Muscle layer of colon (tissue), 2 donors: ENCODE results near the gene METTL25B.
A peak's percentile ranks its signal among the peaks of the same experiment; 100 is the strongest.
"Not testable (repeated sequence)": the region's sequence is repeated elsewhere in the genome, so short reads cannot be mapped to it uniquely, and the experiment has no call there.

ENCODE experiments used
- H3K27ac ChIP-seq: one replicate; pipeline ENCODE4 v1.7.0; 2013; ENCODE audit warnings: low read depth, mild to moderate bottlenecking, low read length, moderate library complexity
- H3K27me3 ChIP-seq, 2 donors: one replicate each; pipeline ENCODE4 v1.7.0; 2013; ENCODE audit warnings: low read length in 2 of 2, mild to moderate bottlenecking in 2 of 2; ENCODE audit not compliant: insufficient read depth in 2 of 2, control insufficient read depth in 1 of 2
- H3K36me3 ChIP-seq: one replicate; pipeline ENCODE4 v1.7.0; 2013; ENCODE audit warnings: mild to moderate bottlenecking, low read length; ENCODE audit not compliant: insufficient read depth
- H3K4me1 ChIP-seq: one replicate; pipeline ENCODE4 v1.7.0; 2013; ENCODE audit warnings: mild to moderate bottlenecking, low read length; ENCODE audit not compliant: insufficient read depth
- H3K4me3 ChIP-seq, 2 donors: one replicate each; pipeline ENCODE4 v1.7.0; 2013; ENCODE audit warnings: low read length in 2 of 2, low read depth in 1 of 2, mild to moderate bottlenecking in 1 of 2, moderate library complexity in 1 of 2
- H3K9ac ChIP-seq: one replicate; pipeline ENCODE4 v1.7.0; 2013; ENCODE audit warnings: low read length
- H3K9me3 ChIP-seq: one replicate; pipeline ENCODE4 v1.7.0; 2013; ENCODE audit warnings: mild to moderate bottlenecking, low read length
- donor health status: abdominal sarcoma.
- donor health status: Adenocarcinoma of cecum.

METTL25B gene

GRCh38 chr1:156751757-156752481 is 23.6 kb downstream of the METTL25B start:
- no peaks in the 10 kb centered on the region for H3K27me3 ChIP-seq
- H3K9ac ChIP-seq, result peak overlapping the region; percentile 52
- peaks cover 37% of the 10 kb centered on the region for H3K4me1 ChIP-seq
- H3K4me3 ChIP-seq, result peak overlapping the region; percentile 90 to 96
- peak overlapping the region; percentile 99 for H3K27ac ChIP-seq
- no peaks in the 10 kb centered on the region for H3K9me3 ChIP-seq
- H3K36me3 ChIP-seq, result no peaks in the 10 kb centered on the region

DNA sequence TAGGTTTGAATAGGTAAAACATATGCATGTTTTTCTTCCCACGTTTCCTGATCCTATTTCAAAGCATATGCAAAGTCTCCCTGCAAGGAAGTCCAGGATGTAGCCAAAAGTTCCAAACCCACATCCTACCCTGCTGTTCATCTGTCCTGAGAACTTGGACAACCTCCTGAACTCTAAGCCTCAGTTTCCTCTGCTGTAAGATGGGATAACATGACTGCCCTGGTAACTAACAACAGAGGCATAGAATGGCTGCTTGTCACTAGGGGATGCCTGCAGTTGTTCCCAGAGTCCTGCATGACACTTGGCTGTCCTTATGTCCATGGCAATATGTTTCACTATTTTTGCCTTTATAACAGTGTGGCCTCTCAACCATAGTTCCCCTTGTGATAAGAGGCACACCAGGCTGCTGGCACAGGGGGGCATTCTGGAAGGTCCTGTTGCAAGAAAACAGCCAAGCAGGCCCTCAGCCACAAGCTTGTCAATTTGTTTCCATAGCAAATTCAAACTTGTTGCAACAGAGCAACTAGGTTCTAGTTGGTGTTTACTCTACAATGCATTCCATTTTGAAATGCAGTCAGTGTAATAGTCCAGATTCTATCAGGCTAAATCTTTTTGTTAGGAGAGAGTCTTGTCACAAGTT is 24.7 kb downstream of the METTL25B start:
- H3K4me1 ChIP-seq, result peaks cover 32% of the 10 kb centered on the region
- H3K27me3 ChIP-seq, result no peaks in the 10 kb centered on the region
- H3K4me3 ChIP-seq, result peak overlapping the region in 1 of 2 donors; percentile 78
- no peaks in the 10 kb centered on the region for H3K9me3 ChIP-seq
- peak overlapping the region; percentile 6 for H3K27ac ChIP-seq
- H3K36me3 ChIP-seq, result no peaks in the 10 kb centered on the region
- peak overlapping the region; percentile 52 for H3K9ac ChIP-seq

- Histone ChIP-seq H3K4me3 (no peak overlapping the region), H3K27me3 (no peaks in the 10 kb centered on the region), H3K4me1 (peaks cover 19% of the 10 kb centered on the region), H3K36me3 (no peaks in the 10 kb centered on the region), H3K9me3 (no peaks in the 10 kb centered on the region), H3K9ac (no peak overlapping the region), H3K27ac (no peak overlapping the region)
These were observed 25.9 kb downstream of the METTL25B start for GRCh38 chr1:156754219-156754618.

- Histone ChIP-seq H3K36me3 (no peaks in the 10 kb centered on the region), H3K9ac (no peak overlapping the region), H3K27me3 (no peaks in the 10 kb centered on the region), H3K9me3 (no peaks in the 10 kb centered on the region), H3K4me1 (peaks cover 11% of the 10 kb centered on the region), H3K4me3 (no peak overlapping the region), H3K27ac (no peak overlapping the region)
These were observed 27.3 kb downstream of the METTL25B start for GRCh38 chr1:156755527-156755950.

DNA sequence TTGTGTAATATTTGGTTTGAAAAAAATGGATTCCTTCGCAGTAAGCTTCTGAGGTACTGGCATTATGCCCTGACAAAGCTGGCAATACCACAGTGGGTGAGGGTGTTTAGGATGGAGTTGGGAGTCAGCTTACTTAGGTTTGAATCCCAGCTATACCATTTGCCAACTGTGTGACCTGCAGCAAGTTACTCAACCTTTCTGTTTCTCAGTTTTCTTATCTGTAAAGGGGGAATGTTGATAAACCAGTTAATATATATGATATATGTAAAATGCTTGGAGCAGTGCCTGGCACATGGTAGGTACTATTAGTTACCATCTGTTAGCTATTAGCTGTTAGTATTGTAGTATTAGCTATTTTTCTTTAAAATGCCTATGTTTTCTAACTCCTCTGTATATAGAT is 28.1 kb downstream of the METTL25B start:
- H3K27me3 ChIP-seq, result no peaks in the 10 kb centered on the region
- H3K9me3 ChIP-seq, result no peaks in the 10 kb centered on the region
- no peak overlapping the region for H3K27ac ChIP-seq
- H3K4me3 ChIP-seq, result no peak overlapping the region
- no peaks in the 10 kb centered on the region for H3K36me3 ChIP-seq
- no peak overlapping the region for H3K9ac ChIP-seq
- H3K4me1 ChIP-seq, result peaks cover 11% of the 10 kb centered on the region

DNA sequence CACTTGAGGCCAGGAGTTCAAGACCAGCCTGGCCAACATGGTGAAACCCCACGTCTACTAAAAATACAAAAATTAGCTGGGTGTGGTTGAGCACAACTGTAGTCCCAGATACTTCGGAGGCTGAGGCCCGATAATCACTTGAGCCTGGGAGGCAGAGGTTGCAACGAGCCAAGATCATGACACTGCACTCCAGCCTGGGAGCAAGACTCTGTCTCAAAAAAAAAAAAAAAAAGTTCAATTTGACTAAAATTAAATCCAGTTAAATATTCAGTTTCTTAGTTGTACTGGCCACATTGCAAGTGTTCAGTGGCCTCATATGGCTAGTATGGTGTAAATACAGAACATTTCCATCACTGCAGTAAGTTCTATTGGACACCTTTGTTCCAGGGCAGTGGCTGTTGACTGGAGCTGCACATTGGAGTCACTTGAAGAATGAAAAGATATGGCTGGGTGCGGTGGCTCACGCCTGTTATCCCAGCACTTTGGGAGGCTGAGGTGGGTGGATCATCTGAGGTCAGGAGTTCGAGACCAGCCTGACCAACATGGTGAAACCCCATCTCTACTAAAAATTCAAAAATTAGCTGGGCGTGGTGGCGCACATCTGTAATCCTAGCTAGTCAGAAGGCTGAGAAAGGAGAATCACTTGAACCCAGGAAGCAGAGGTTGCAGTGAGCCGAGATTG is 29.4 kb downstream of the METTL25B start:
- not testable (repeated sequence) for H3K27ac ChIP-seq, H3K4me1 ChIP-seq, H3K36me3 ChIP-seq, H3K9ac ChIP-seq, H3K4me3 ChIP-seq, H3K27me3 ChIP-seq, H3K9me3 ChIP-seq

DNA sequence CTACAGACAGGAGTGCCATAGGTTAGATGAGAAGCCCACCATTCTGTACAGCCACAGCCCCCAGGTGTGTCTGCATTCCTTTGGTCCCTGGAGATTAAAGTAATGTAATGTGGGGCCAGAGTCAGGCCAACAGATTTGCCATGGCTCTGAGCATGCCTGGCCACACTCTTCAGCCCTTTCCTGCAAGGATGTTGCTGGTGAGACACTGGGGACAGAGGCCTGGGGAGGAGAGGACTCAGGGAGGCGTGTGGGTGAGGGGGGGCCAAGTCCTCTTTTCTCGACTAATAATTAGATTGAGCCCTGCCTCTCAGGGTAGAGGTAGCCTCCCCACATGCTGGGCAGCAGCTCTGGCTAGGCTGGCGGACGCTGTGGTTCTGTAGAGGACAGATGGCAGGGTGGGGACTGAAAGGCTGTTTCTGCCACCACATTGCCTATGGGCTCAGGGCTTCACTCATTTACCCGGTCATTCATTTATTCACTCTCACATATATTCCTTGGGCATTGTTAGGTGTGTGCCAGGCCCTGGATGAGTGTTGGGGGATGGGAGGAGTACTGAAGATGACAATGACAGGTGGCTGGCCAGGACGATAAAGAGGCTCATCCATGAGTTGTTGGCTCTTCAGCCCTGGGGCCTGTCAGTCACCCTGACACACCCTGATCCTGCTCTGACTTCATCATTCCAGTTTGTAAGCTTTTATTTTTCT is 32.0 kb downstream of the METTL25B start:
- Histone ChIP-seq H3K4me3 (no peak overlapping the region), H3K4me1 (no peaks in the 10 kb centered on the region), H3K9ac (no peak overlapping the region), H3K36me3 (no peaks in the 10 kb centered on the region), H3K27ac (no peak overlapping the region), H3K27me3 (no peaks in the 10 kb centered on the region), H3K9me3 (no peaks in the 10 kb centered on the region)

- H3K36me3 ChIP-seq, result no peaks in the 10 kb centered on the region
- no peaks in the 10 kb centered on the region for H3K9me3 ChIP-seq
- no peaks in the 10 kb centered on the region for H3K27me3 ChIP-seq
- H3K9ac ChIP-seq, result no peak overlapping the region
- H3K4me3 ChIP-seq, result no peak overlapping the region
- H3K4me1 ChIP-seq, result peaks cover 2% of the 10 kb centered on the region
- H3K27ac ChIP-seq, result no peak overlapping the region
These were observed 32.5 kb downstream of the METTL25B start for GRCh38 chr1:156760796-156761104.

- not testable (repeated sequence) for H3K9me3 ChIP-seq, H3K27me3 ChIP-seq, H3K4me3 ChIP-seq, H3K36me3 ChIP-seq, H3K9ac ChIP-seq, H3K27ac ChIP-seq
- H3K4me1 ChIP-seq, result peaks cover 24% of the 10 kb centered on the region
These were observed 36.9 kb downstream of the METTL25B start for GRCh38 chr1:156765136-156765535.

DNA sequence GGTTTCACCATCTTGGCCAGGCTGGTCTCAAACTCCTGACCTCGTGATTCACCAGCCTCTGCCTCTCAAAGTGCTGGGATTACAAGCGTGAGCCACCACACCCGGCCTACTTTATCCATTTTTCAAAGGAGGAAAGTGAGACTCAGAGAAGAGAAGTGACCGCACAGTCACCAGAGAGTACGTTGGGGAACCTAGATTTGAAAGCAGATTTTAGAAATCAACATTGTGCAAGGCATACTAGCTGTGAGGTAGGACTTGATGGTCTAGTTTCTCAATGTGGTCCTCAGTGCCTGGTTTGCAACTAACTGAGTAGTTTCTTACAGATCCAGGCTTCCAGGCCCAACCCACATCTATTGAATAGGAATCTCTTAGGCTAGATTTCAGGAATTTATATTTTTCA is 37.4 kb downstream of the METTL25B start:
- Histone ChIP-seq H3K4me3 (peak overlapping the region; percentile 65 to 78), H3K9me3 (no peaks in the 10 kb centered on the region), H3K36me3 (peaks cover 2% of the 10 kb centered on the region), H3K27me3 (no peaks in the 10 kb centered on the region), H3K9ac (peak overlapping the region; percentile 71), H3K4me1 (peaks cover 30% of the 10 kb centered on the region), H3K27ac (no peak overlapping the region)

- peak overlapping the region; percentile 71 for H3K9ac ChIP-seq
- peak overlapping the region; percentile 65 to 78 for H3K4me3 ChIP-seq
- H3K4me1 ChIP-seq, result peaks cover 37% of the 10 kb centered on the region
- H3K9me3 ChIP-seq, result no peaks in the 10 kb centered on the region
- H3K36me3 ChIP-seq, result peaks cover 10% of the 10 kb centered on the region
- peak overlapping the region; percentile 79 for H3K27ac ChIP-seq
- H3K27me3 ChIP-seq, result no peaks in the 10 kb centered on the region
These were observed 38.2 kb downstream of the METTL25B start for GRCh38 chr1:156766298-156767100.
